ENCODE measurements around the gene TMEM236.

- TF ChIP-seq CTCF (IDR thresholded peaks at IDR 0.05; ENCODE audit: low read length) (no peak), EZH2phosphoT487 (IDR thresholded peaks at IDR 0.05; ENCODE audit: low read length) (no peak), EZH2 (optimal IDR thresholded peaks at IDR 0.05; ENCODE audit: low read depth, low read length) (no peak)
Observed at GRCh38 chr10:17765602-17766001, 13.6 kb downstream of the TMEM236 start.

All from MM.1S (cell line).